AG09309 (cell line): ENCODE results near the gene SLC17A9.

Source experiments
- DNase-seq: peaks from one replicate; pipeline ENCODE4 v3.0.0-alpha.2; 2010; ENCODE audit warnings: low read depth
- H3K4me3 ChIP-seq: 2 replicates; pipeline ENCODE4 v1.5.1; 2011; ENCODE audit warnings: mild to moderate bottlenecking, low read depth, low read length, moderate library complexity; ENCODE audit not compliant: control insufficient read depth
- CTCF ChIP-seq: IDR thresholded peaks from 2 replicates; pipeline ENCODE4 v1.5.1; 2011; ENCODE audit warnings: mild to moderate bottlenecking, low read depth, low read length, inconsistent platforms; ENCODE audit not compliant: insufficient read depth, control insufficient read depth; ENCODE audit errors: missing control alignments

The SLC17A9 gene

GRCh38 chr20:62993856-62994494 is 41.5 kb downstream of the SLC17A9 start:
- no peak for DNase-seq
- H3K4me3 ChIP-seq: no peak overlapping the region
- no peak for TF ChIP-seq CTCF

- TF ChIP-seq CTCF: no peak
- H3K4me3 ChIP-seq: no peak overlapping the region
- no peak for DNase-seq
Observed at GRCh38 chr20:62994869-62995281, 42.4 kb downstream of the SLC17A9 start.

- no peak for TF ChIP-seq CTCF
- DNase-seq: no peak
- no peak overlapping the region for H3K4me3 ChIP-seq
Observed at GRCh38 chr20:62995481-62995880, 43.0 kb downstream of the SLC17A9 start.

- H3K4me3 ChIP-seq: no peak overlapping the region
- no peak for TF ChIP-seq CTCF
- no peak for DNase-seq
Observed at GRCh38 chr20:62995898-62996595, 43.5 kb downstream of the SLC17A9 start.

GRCh38 chr20:62996596-62996982 is 44.1 kb downstream of the SLC17A9 start:
- no peak for DNase-seq
- no peak overlapping the region for H3K4me3 ChIP-seq
- TF ChIP-seq CTCF: no peak

GRCh38 chr20:62997417-62998035 is 45.0 kb downstream of the SLC17A9 start:
- DNase-seq: no peak
- no peak for TF ChIP-seq CTCF
- no peak overlapping the region for H3K4me3 ChIP-seq
